ENCODE data around the gene USP44. TPM values are rescaled to one million over a fixed set of nuclear protein-coding genes. Genes with fewer than 3 reads are reported as not detected.
A peak's percentile ranks its signal among the peaks of the same experiment; 100 is the strongest.

The USP44 gene
- total and polyA plus RNA-seq, 2 of the 8 experiments (the other 6 are each of a cell fraction or from before 2014, with no cell fraction given) = 129 to 197 TPM

DNA sequence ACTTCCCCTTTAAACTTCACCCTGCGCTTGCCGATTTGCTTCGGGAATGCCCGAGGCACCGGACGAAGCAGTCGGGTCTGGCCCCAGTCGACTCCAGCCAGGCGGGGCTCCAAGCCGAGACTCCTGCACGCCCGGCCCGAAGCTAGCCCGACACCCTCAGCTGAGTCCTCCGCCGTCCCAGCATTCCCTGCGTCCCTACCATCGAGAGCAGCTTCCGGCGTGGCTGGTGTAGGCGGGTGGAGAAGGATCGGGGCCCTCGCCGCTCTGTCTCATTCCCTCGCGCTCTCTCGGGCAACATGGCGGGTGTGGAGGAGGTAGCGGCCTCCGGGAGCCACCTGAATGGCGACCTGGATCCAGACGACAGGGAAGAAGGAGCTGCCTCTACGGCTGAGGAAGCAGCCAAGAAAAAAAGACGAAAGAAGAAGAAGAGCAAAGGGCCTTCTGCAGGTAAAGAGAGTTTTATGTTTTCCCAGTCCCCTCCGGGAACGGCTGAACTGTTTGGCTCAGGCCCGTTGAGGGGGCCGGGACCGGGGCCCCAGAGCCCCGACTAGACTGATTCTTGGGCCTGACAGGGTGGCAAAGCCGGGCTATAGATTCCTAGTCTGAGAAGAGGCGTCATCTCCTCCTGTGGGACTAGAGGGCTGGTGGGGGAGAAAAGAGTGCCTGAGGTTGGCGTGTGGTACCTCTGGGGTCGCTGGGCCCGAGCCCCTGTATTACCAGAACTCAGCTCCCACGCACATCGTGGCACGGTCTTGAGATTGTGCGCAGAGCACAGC is 77.2 kb downstream of the USP44 start, which contains the start of gene METAP2 (continued):
- TF ChIP-seq CBX5 (IDR thresholded peaks at IDR 0.05; ENCODE audit: low read depth, low read length) = no peak
- TF ChIP-seq SIN3A (conservative IDR thresholded peaks at IDR 0.05 in 1 of 2, IDR thresholded peaks at IDR 0.05 in 1 of 2; ENCODE audit: low read depth in 1 of 2, low read length in 2 of 2) = 0 out of 4 replicates have a peak, but pooled peaks of 1 of the 2 experiments have one; percentile 26
- no peak for TF ChIP-seq BRCA1 (IDR thresholded peaks at IDR 0.05; ENCODE audit: low read depth, low read length)
- no peak for TF ChIP-seq SAP30 (IDR thresholded peaks at IDR 0.05; ENCODE audit: insufficient read depth, insufficient replicate concordance, low read length)
- TF ChIP-seq, protein P1, sequence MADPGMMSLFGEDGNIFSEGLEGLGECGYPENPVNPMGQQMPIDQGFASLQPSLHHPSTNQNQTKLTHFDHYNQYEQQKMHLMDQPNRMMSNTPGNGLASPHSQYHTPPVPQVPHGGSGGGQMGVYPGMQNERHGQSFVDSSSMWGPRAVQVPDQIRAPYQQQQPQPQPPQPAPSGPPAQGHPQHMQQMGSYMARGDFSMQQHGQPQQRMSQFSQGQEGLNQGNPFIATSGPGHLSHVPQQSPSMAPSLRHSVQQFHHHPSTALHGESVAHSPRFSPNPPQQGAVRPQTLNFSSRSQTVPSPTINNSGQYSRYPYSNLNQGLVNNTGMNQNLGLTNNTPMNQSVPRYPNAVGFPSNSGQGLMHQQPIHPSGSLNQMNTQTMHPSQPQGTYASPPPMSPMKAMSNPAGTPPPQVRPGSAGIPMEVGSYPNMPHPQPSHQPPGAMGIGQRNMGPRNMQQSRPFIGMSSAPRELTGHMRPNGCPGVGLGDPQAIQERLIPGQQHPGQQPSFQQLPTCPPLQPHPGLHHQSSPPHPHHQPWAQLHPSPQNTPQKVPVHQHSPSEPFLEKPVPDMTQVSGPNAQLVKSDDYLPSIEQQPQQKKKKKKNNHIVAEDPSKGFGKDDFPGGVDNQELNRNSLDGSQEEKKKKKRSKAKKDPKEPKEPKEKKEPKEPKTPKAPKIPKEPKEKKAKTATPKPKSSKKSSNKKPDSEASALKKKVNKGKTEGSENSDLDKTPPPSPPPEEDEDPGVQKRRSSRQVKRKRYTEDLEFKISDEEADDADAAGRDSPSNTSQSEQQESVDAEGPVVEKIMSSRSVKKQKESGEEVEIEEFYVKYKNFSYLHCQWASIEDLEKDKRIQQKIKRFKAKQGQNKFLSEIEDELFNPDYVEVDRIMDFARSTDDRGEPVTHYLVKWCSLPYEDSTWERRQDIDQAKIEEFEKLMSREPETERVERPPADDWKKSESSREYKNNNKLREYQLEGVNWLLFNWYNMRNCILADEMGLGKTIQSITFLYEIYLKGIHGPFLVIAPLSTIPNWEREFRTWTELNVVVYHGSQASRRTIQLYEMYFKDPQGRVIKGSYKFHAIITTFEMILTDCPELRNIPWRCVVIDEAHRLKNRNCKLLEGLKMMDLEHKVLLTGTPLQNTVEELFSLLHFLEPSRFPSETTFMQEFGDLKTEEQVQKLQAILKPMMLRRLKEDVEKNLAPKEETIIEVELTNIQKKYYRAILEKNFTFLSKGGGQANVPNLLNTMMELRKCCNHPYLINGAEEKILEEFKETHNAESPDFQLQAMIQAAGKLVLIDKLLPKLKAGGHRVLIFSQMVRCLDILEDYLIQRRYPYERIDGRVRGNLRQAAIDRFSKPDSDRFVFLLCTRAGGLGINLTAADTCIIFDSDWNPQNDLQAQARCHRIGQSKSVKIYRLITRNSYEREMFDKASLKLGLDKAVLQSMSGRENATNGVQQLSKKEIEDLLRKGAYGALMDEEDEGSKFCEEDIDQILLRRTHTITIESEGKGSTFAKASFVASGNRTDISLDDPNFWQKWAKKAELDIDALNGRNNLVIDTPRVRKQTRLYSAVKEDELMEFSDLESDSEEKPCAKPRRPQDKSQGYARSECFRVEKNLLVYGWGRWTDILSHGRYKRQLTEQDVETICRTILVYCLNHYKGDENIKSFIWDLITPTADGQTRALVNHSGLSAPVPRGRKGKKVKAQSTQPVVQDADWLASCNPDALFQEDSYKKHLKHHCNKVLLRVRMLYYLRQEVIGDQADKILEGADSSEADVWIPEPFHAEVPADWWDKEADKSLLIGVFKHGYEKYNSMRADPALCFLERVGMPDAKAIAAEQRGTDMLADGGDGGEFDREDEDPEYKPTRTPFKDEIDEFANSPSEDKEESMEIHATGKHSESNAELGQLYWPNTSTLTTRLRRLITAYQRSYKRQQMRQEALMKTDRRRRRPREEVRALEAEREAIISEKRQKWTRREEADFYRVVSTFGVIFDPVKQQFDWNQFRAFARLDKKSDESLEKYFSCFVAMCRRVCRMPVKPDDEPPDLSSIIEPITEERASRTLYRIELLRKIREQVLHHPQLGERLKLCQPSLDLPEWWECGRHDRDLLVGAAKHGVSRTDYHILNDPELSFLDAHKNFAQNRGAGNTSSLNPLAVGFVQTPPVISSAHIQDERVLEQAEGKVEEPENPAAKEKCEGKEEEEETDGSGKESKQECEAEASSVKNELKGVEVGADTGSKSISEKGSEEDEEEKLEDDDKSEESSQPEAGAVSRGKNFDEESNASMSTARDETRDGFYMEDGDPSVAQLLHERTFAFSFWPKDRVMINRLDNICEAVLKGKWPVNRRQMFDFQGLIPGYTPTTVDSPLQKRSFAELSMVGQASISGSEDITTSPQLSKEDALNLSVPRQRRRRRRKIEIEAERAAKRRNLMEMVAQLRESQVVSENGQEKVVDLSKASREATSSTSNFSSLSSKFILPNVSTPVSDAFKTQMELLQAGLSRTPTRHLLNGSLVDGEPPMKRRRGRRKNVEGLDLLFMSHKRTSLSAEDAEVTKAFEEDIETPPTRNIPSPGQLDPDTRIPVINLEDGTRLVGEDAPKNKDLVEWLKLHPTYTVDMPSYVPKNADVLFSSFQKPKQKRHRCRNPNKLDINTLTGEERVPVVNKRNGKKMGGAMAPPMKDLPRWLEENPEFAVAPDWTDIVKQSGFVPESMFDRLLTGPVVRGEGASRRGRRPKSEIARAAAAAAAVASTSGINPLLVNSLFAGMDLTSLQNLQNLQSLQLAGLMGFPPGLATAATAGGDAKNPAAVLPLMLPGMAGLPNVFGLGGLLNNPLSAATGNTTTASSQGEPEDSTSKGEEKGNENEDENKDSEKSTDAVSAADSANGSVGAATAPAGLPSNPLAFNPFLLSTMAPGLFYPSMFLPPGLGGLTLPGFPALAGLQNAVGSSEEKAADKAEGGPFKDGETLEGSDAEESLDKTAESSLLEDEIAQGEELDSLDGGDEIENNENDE (IDR thresholded peaks at IDR 0.05; ENCODE audit: insufficient replicate concordance, low read length) = no peak
- no peak for TF ChIP-seq NRF1 (IDR thresholded peaks at IDR 0.05; ENCODE audit: low read depth, low read length)
- TF ChIP-seq CBX8 (IDR thresholded peaks at IDR 0.05; ENCODE audit: borderline replicate concordance, low read depth, low read length) = no peak
- peak; percentile 87 to 96 for TF ChIP-seq POLR2A (IDR thresholded peaks at IDR 0.05; ENCODE audit: control extremely low read depth in 1 of 2, low read depth in 2 of 2, low read length in 2 of 2)
- no peak for TF ChIP-seq FOSL1 (IDR thresholded peaks at IDR 0.05; ENCODE audit: insufficient read depth, low read depth, low read length)
- peak; percentile 99 for TF ChIP-seq TAF1 (IDR thresholded peaks at IDR 0.05; ENCODE audit: low read depth, low read length)
